Stimulated activated CD4-positive, alpha-beta T cell treated with anti-CD3 and anti-CD28 coated beads, Interleukin-4, amount 100 ng/mL, for 48 hours (primary cell): ENCODE measurements around the gene PRR18.

Source experiments
- DNase-seq, 2 donors: peaks; one replicate each; pipeline ENCODE4 v3.0.0-alpha.2; 2020; ENCODE audit warnings: low read depth in 2 of 2

PRR18 gene

GRCh38 chr6:166306378-166307081 lies 1.7 kb downstream of the PRR18 start:
- no peak for DNase-seq

- no peak for DNase-seq
Measured at GRCh38 chr6:166305562-166306117, 2.6 kb downstream of the PRR18 start.

GRCh38 chr6:166304106-166304505 lies 4.1 kb downstream of the PRR18 start:
- DNase-seq: no peak

GRCh38 chr6:166301611-166302529 lies 6.3 kb downstream of the PRR18 start:
- no peak for DNase-seq

- DNase-seq: no peak
Measured at GRCh38 chr6:166300357-166300987, 7.7 kb downstream of the PRR18 start.

GRCh38 chr6:166297606-166298005 lies 10.6 kb downstream of the PRR18 start:
- DNase-seq: no peak

- DNase-seq: no peak
Measured at GRCh38 chr6:166296035-166296883, 11.9 kb downstream of the PRR18 start.

- DNase-seq: no peak
Measured at GRCh38 chr6:166293731-166294584, 14.2 kb downstream of the PRR18 start.

GRCh38 chr6:166289207-166290060 lies 18.8 kb downstream of the PRR18 start:
- DNase-seq: no peak

GRCh38 chr6:166286839-166287271 lies 21.3 kb downstream of the PRR18 start:
- DNase-seq: no peak

- DNase-seq: no peak
Measured at GRCh38 chr6:166285233-166285632, 23.0 kb downstream of the PRR18 start.

- no peak for DNase-seq
Measured at GRCh38 chr6:166284640-166285039, 23.6 kb downstream of the PRR18 start.

GRCh38 chr6:166282394-166283032 lies 25.7 kb downstream of the PRR18 start:
- DNase-seq: no peak

- no peak for DNase-seq
Measured at GRCh38 chr6:166281104-166281503, 27.1 kb downstream of the PRR18 start.

- DNase-seq: no peak
Measured at GRCh38 chr6:166279393-166279679, 28.9 kb downstream of the PRR18 start.

GRCh38 chr6:166278579-166279392 lies 29.4 kb downstream of the PRR18 start:
- no peak for DNase-seq

- DNase-seq: no peak
Measured at GRCh38 chr6:166277892-166278578, 30.2 kb downstream of the PRR18 start.

GRCh38 chr6:166277018-166277417 lies 31.2 kb downstream of the PRR18 start:
- no peak for DNase-seq
